ENCODE results near the gene PEF1. TPM values are rescaled to one million over a fixed set of nuclear protein-coding genes. Genes with fewer than 3 reads are reported as not detected.

The PEF1 gene
- total RNA-seq, 1 donor from 2014 or later, result 38.9 TPM

- no peak for TF ChIP-seq CTCF (IDR thresholded peaks at IDR 0.05; ENCODE audit: partially characterized antibody, unreplicated experiment)
- DNase-seq, result no peak
- H3K27ac Mint-ChIP-seq (ENCODE audit: unreplicated experiment), result no peak overlapping the region
- H3K4me1 Mint-ChIP-seq (ENCODE audit: low read depth, unreplicated experiment), result peaks cover 7% of the 10 kb centered on the region
- peaks cover 3% of the 10 kb centered on the region for H3K9me3 Mint-ChIP-seq (ENCODE audit: unreplicated experiment)
- no peak overlapping the region for H3K4me3 Mint-ChIP-seq (ENCODE audit: unreplicated experiment)
- no peaks in the 10 kb centered on the region for H3K36me3 Mint-ChIP-seq (ENCODE audit: unreplicated experiment)
- H3K27me3 Mint-ChIP-seq (ENCODE audit: unreplicated experiment), result peaks cover 11% of the 10 kb centered on the region
These were observed 63.6 kb downstream of the PEF1 start for GRCh38 chr1:31580891-31581603.

GRCh38 chr1:31580513-31580870, 64.2 kb downstream of the PEF1 start:
- H3K27ac Mint-ChIP-seq (ENCODE audit: unreplicated experiment), result no peak overlapping the region
- TF ChIP-seq CTCF (IDR thresholded peaks at IDR 0.05; ENCODE audit: partially characterized antibody, unreplicated experiment), result no peak
- no peak overlapping the region for H3K4me3 Mint-ChIP-seq (ENCODE audit: unreplicated experiment)

More at GRCh38 chr1:31580513-31580870, 64.2 kb downstream of the PEF1 start:
- peaks cover 11% of the 10 kb centered on the region for H3K27me3 Mint-ChIP-seq (ENCODE audit: unreplicated experiment)
- H3K36me3 Mint-ChIP-seq (ENCODE audit: unreplicated experiment), result no peaks in the 10 kb centered on the region
- peaks cover 7% of the 10 kb centered on the region for H3K4me1 Mint-ChIP-seq (ENCODE audit: low read depth, unreplicated experiment)
- H3K9me3 Mint-ChIP-seq (ENCODE audit: unreplicated experiment), result peaks cover 3% of the 10 kb centered on the region
- DNase-seq, result no peak

Other genes with a start within 250 kb of the PEF1 start
- 36.4 TPM for gene SERINC2, start 231.7 kb downstream of the PEF1 start, total RNA-seq (ENCODE audit: unreplicated experiment)
- not detected for gene TINAGL1, start 68.4 kb downstream of the PEF1 start, total RNA-seq (ENCODE audit: unreplicated experiment)
- not detected for gene HCRTR1, start 27.2 kb downstream of the PEF1 start, total RNA-seq (ENCODE audit: unreplicated experiment)
- 52.2 TPM for gene COL16A1, start 59.1 kb upstream of the PEF1 start, total RNA-seq (ENCODE audit: unreplicated experiment)
- gene ADGRB2, start 119.5 kb upstream of the PEF1 start, total RNA-seq (ENCODE audit: unreplicated experiment), result 15.8 TPM
- gene SPOCD1, start 171.1 kb upstream of the PEF1 start, total RNA-seq (ENCODE audit: unreplicated experiment), result 0.74 TPM

Measured in glutamatergic neuron (in vitro differentiated cells).